SIG-M5 treated with dmso at 0.1 percent for 504 hours (cell line): Measurements from ENCODE around the gene QRFP.

Experiments
- DNase-seq: peaks from one replicate; lab custom pipeline; 2025; ENCODE audit not compliant: unreplicated experiment; lab: John Stamatoyannopoulos, UW

QRFP gene

DNA sequence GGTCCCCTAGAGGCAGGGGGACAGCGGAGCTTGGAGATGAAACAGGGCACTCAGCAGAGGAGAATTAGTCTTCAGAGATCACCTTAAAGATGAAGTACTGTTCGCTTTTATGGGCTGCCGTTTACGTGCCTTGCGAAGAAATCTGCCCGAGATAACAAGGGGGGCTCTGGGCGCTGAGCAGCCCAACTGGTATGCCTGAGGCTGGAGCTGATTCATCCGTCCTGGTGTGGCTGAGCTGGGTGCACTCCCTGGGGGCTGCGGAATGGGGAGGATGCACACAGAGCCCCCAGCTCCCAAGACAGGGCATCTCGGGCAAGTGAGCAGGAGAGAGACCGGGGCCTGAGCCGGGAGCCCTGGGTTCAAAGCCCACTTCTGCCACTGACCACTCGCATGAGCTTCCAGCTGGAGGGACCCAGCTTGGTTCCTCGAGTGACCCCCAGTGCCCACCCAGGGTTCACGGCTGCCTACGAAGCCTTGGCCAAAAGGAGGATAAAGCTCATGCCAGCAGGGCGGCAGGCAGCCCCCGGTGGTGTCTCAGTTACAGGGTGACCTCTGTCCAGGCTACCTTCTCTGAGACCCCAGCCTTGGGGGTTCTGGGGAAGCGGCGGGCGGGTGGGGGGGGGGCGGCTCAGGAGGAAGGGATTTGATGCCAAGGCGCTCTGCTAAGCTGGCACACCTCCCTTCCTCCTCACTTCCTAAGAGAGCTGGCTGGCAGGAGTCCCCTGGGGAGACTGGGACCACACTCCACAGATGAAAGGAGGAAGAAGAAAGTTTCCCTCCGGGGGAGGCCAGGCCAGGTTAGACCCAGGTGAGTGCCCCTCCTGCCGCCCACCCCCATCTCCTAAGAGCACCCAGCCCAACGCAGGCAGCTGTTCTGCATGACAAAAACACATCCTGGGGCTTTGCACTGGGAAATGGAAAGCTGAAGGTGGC, 36.8 kb upstream of the QRFP start:
- DNase-seq: no peak

- no peak for DNase-seq
These were observed 35.9 kb upstream of the QRFP start for GRCh38 chr9:130932255-130933079.

GRCh38 chr9:130931508-130932254, 35.1 kb upstream of the QRFP start:
- no peak for DNase-seq

GRCh38 chr9:130930804-130931349, 34.3 kb upstream of the QRFP start:
- no peak for DNase-seq

DNA sequence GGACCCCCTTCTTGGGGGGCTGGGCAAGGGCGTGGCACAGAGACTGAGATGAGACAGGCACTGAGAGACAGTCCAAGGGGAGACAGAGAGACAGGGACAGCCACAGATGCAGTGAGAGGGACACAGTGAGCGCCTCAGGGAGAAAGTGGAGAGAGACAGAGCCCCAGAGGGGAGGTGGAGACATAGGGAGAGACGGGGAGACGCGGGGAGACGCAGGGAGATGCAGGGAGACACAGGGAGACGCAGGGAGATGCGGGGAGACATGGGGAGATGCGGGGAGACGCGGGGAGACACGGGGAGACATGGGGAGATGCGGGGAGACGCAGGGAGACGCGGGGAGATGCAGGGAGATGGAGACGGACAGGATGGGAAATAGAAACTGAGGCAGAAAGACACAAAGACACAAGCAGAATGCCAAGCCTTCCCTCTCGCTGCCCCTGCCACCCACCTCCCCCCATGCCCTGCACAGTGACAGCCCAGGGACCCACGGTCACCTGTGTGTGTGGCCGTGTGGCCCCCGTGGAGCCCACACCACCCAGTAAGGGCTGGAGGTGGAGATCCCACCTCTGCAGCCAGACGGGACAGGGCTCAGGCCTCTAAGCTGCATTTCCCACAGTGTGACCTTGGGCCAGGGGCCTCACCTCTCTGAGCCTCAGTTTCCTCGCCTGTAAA, 33.7 kb upstream of the QRFP start:
- no peak for DNase-seq

GRCh38 chr9:130929571-130930038, 33.0 kb upstream of the QRFP start:
- no peak for DNase-seq

- DNase-seq: no peak
These were observed 31.6 kb upstream of the QRFP start for GRCh38 chr9:130927995-130928900.

- DNase-seq: no peak
These were observed 30.7 kb upstream of the QRFP start for GRCh38 chr9:130927338-130927737.

DNA sequence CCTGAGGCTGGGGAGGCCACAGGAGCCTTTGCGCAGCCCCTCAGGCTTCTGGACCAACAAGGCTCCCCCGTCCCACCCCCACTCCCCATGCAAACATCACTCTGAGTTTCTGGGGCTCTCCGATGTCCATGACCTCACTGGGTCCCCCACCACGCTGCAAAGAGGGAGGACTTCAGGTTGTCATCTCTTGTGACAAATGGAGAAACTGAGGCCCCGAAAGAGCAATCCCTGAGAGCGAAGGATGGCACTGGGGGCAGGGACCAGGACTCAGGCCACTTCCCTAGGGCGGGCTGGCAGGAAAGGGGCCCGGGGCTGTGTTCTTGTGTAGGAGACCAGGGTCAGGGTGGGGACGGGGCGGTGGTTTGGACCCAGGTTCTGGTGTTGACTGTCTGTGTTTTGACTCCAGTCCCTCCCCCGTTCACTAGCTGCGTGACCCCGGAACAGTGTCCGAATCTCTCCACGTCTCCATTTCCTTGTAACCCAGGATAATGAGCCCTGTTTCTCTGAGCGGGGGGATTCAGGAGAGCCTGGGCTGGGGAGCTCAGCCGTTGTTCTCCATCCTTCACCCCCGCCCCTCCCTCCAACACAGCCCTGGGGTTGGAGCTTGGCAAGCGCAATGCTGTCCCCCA, 28.6 kb upstream of the QRFP start:
- no peak for DNase-seq

- DNase-seq: no peak
These were observed 27.8 kb upstream of the QRFP start for GRCh38 chr9:130924448-130924788.

- no peak for DNase-seq
These were observed 27.2 kb upstream of the QRFP start for GRCh38 chr9:130923611-130924447.

DNA sequence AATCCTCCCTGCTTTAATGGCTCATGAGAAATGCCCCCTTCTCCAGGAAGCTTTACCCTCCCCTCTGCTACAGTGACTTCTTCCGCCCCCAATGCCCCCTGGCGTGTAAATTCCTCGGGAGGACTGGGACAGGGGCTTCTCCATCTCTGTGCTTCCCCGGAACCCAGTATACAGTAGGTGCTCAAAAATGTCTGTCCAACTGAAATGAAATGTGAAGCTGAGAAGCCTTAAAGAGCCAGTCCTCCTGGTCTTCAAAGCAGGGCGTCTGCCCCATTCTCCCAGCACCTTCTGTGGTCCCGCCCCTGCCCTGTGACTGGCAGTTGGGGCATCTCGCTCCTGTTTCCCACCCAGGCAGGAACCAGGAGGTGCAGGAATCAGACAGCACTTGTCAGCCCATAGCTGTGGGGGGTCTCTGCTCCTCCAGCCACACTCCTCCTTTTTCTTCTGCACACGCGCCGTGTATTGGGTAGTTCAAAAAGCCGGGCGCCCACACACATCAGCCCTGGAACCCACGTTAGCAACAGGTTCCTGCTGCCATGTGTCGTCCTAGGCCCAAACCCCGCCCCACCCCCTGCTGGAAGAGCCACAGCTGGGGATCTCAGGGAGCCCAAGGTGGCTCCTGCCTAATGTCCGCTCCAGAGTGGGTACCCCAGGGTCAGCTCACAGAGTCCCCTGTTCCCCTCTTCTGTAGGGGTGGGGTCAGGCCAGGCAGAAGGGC, 26.4 kb upstream of the QRFP start:
- DNase-seq: no peak

GRCh38 chr9:130921989-130922892, 25.6 kb upstream of the QRFP start:
- DNase-seq: no peak

GRCh38 chr9:130921300-130921988, 24.8 kb upstream of the QRFP start:
- DNase-seq: no peak

DNA sequence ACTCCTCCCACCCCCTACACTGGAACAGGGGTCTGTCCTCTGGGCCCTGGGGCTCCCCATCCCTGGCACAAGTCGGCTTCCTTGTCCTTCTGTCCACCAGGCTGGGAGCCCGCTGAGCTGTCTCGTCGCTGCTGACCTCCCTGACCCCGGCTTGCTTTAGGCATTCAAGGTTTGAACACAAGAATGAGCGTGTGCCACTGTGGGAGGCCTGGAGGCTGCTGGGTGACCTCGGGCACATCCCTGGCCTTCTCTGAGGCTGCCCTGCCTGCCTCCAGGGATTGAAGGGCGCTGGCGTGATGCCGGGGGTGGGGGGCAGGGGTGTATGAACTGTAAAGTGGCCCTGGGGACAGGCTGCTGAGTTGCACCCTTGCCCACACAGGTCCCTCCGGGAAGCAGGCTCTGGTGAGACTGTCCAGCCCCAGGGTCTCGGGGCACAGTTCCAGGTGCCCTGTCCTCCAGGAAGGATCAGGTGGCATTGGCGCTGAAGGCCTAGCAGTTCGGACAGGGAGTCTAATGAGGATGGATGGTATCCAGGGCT, 24.2 kb upstream of the QRFP start:
- no peak for DNase-seq

GRCh38 chr9:130920233-130920632, 23.6 kb upstream of the QRFP start:
- DNase-seq: no peak
